ENCODE measurements around the gene ELMO1. TPM values are rescaled to one million over a fixed set of nuclear protein-coding genes. Genes with fewer than 3 reads are reported as not detected.

Gene ELMO1
- polyA plus RNA-seq, 1 donor (not counting 4 experiments of a cell fraction or from before 2014, with no cell fraction given) = not detected

GRCh38 chr7:37050801-37051200 lies 397.9 kb downstream of the ELMO1 start:
- no peak for FAIRE-seq
- dilution Hi-C loops (cut with MboI; ENCODE audit: extremely low pct_ligation_motif_present, low sequenced_read_pairs) = no loop called here
- no peaks in the 10 kb centered on the region for H4K20me1 ChIP-seq (ENCODE audit: control insufficient read depth, extremely low read depth, insufficient read depth, low read length)

GRCh38 chr7:37048674-37049073 lies 400.0 kb downstream of the ELMO1 start:
- Histone ChIP-seq H3K4me1 (ENCODE audit: control insufficient read depth, extremely low read depth, insufficient read depth, low read length) (no peaks in the 10 kb centered on the region), H3K27me3 (ENCODE audit: control insufficient read depth, extremely low read depth, insufficient read depth, low read length) (peaks cover 3% of the 10 kb centered on the region), H4K20me1 (ENCODE audit: control insufficient read depth, extremely low read depth, insufficient read depth, low read length) (no peaks in the 10 kb centered on the region), H3K4me3 (ENCODE audit: control insufficient read depth in 2 of 3, extremely low read depth in 1 of 3, insufficient read depth in 2 of 3, low read depth in 1 of 3, low read length in 3 of 3) (no peak overlapping the region), H3K36me3 (ENCODE audit: control insufficient read depth in 2 of 2, extremely low read depth in 1 of 2, insufficient read depth in 2 of 2, low read length in 2 of 2) (no peaks in the 10 kb centered on the region), H2AFZ (ENCODE audit: control insufficient read depth, low read length) (no peak overlapping the region), H3K9ac (ENCODE audit: control insufficient read depth, extremely low read depth, insufficient read depth, low read length) (no peak overlapping the region), H3K4me2 (ENCODE audit: control insufficient read depth, extremely low read depth, insufficient read depth, low read depth, low read length) (no peak overlapping the region), H3K9me3 (ENCODE audit: control insufficient read depth, low read depth, low read length) (no peaks in the 10 kb centered on the region), H3K79me2 (ENCODE audit: control insufficient read depth, insufficient read depth, low read length) (no peaks in the 10 kb centered on the region), H3K27ac (ENCODE audit: control insufficient read depth, insufficient read depth, low read length) (no peak overlapping the region), H3K9me1 (ENCODE audit: control insufficient read depth, extremely low read depth, insufficient read depth, low read length) (no peaks in the 10 kb centered on the region)
- DNase-seq (ENCODE audit: low read depth, low spot score) (no peak), FAIRE-seq (peak; percentile 44)
- no peak for TF ChIP-seq EZH2 (IDR thresholded peaks at IDR 0.05; ENCODE audit: low read length)
- TF ChIP-seq CTCF (optimal IDR thresholded peaks at IDR 0.05 in 1 of 3, IDR thresholded peaks at IDR 0.05 in 1 of 3, conservative IDR thresholded peaks at IDR 0.05 in 1 of 3; ENCODE audit: extremely low read depth in 1 of 3, insufficient read depth in 2 of 3, low read length in 3 of 3) = no peak
- dilution Hi-C loops (cut with MboI; ENCODE audit: extremely low pct_ligation_motif_present, low sequenced_read_pairs) = no loop called here

More at GRCh38 chr7:37050801-37051200, 397.9 kb downstream of the ELMO1 start:
- no peak overlapping the region for H3K27ac ChIP-seq (ENCODE audit: control insufficient read depth, insufficient read depth, low read length)
- H3K27me3 ChIP-seq (ENCODE audit: control insufficient read depth, extremely low read depth, insufficient read depth, low read length) = no peaks in the 10 kb centered on the region
- H3K9me1 ChIP-seq (ENCODE audit: control insufficient read depth, extremely low read depth, insufficient read depth, low read length) = no peaks in the 10 kb centered on the region
- no peak for DNase-seq (ENCODE audit: low read depth, low spot score)
- H3K4me2 ChIP-seq (ENCODE audit: control insufficient read depth, extremely low read depth, insufficient read depth, low read depth, low read length) = no peak overlapping the region
- H3K4me3 ChIP-seq (ENCODE audit: control insufficient read depth in 2 of 3, extremely low read depth in 1 of 3, insufficient read depth in 2 of 3, low read depth in 1 of 3, low read length in 3 of 3) = no peak overlapping the region
- TF ChIP-seq CTCF (optimal IDR thresholded peaks at IDR 0.05 in 1 of 3, IDR thresholded peaks at IDR 0.05 in 1 of 3, conservative IDR thresholded peaks at IDR 0.05 in 1 of 3; ENCODE audit: extremely low read depth in 1 of 3, insufficient read depth in 2 of 3, low read length in 3 of 3) = no peak
- no peak for TF ChIP-seq EZH2 (IDR thresholded peaks at IDR 0.05; ENCODE audit: low read length)
- H3K4me1 ChIP-seq (ENCODE audit: control insufficient read depth, extremely low read depth, insufficient read depth, low read length) = no peaks in the 10 kb centered on the region
- H3K9me3 ChIP-seq (ENCODE audit: control insufficient read depth, low read depth, low read length) = no peaks in the 10 kb centered on the region
- H2AFZ ChIP-seq (ENCODE audit: control insufficient read depth, low read length) = no peak overlapping the region
- H3K36me3 ChIP-seq (ENCODE audit: control insufficient read depth in 2 of 2, extremely low read depth in 1 of 2, insufficient read depth in 2 of 2, low read length in 2 of 2) = no peaks in the 10 kb centered on the region
- H3K79me2 ChIP-seq (ENCODE audit: control insufficient read depth, insufficient read depth, low read length) = no peaks in the 10 kb centered on the region
- no peak overlapping the region for H3K9ac ChIP-seq (ENCODE audit: control insufficient read depth, extremely low read depth, insufficient read depth, low read length)

All from keratinocyte (primary cell).